RPMI7951 (cell line): ENCODE data around the gene APMAP. TPM values are rescaled to one million over a fixed set of nuclear protein-coding genes. Genes with fewer than 3 reads are reported as not detected.

Experiments used
- DNase-seq: peaks from one replicate; pipeline ENCODE4 v3.0.0-alpha.2; 2012; ENCODE audit warnings: low read depth
- total RNA-seq: library from RNA; depleted of rRNA; stranded (reverse); fragments of >200 nt; shearing (Covaris generic); gene quantifications from 2 replicates; pipeline ENCODE4 v1.2.3, GENCODE V29; 2014

The APMAP gene
- total RNA-seq, 1 experiment from 2014 or later, result 214 TPM

GRCh38 chr20:25024171-25024570 is 31.6 kb upstream of the APMAP start:
- no peak for DNase-seq

GRCh38 chr20:25023356-25023755 is 30.8 kb upstream of the APMAP start:
- no peak for DNase-seq

GRCh38 chr20:25022680-25023079 is 30.1 kb upstream of the APMAP start:
- no peak for DNase-seq

- no peak for DNase-seq
Observed at GRCh38 chr20:25021336-25021735, 28.8 kb upstream of the APMAP start.

DNA sequence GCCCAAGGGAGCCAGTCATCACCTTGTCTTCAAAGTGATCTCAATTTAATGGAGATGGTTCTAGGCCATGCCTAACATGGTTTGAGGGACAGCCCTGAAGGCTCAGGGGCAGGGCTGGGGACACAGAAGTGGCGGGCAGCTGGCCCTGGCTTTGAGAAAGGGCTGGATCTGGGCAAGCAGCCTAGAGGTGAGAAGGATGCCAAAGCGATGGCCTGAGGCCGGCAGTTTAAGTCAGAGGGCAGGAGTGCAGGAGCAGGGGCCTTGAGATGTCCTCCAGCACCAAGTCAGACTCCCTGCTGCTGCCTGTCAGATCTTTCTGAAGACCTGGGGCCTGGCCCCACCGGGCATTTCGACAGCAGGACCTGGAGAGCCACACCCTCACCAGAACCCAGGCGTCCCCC is 28.4 kb upstream of the APMAP start:
- DNase-seq, result no peak

- DNase-seq, result no peak
Observed at GRCh38 chr20:25020345-25020744, 27.8 kb upstream of the APMAP start.

DNA sequence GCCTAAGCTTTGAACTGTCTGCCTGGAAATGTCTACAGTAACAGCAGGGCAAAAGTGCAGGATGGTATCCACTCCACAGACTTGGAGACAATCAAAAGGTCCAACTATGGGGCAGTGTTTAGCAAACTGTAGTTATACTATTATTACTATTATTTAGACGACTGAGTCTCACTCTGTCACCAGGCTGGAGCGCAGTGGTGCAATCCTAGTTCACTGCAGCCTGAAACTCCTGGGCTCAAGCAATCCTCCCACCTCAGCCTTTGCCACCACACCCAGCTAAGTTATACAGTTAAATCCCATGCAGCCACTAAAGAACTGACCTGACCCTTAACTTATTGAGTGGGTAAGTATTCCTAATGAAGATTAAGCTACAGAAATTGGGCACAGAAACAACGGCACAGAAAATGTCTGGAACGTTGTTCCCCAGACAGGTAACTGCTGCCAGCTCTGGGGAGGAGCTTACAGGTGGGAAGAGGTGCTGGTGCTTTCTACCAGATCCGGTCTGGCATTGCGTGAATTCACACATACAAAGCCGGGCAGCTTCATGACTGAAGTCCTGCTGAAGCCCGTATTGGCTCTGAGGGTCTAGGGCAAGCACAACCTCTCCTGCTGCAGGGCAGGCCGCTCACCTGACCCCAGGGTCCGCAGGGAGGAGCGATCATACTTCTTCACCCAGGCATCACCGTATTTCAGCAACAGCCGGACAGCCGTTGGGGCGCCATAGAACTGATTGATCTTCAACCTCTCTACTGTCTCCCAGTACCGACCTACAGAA is 27.0 kb upstream of the APMAP start:
- DNase-seq, result no peak

DNA sequence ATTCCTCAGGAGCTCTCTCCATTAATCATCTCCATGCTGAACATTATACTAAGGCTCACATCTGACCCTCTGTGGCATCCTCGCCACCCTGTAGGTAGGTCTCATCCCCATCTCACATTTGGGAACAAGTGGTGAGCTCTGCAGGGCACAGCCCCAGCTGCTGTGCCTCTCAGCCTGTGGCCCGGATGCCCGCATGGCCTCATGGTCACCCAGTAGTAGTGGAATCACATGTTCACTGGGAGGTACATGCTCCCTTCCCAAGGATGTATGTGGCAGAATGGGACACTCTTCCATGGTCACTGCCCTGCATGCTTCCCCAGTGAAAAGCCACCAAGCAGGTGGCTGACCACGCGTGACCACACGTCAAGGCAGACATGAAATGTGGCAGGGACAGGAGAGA is 26.3 kb upstream of the APMAP start:
- DNase-seq, result no peak

- no peak for DNase-seq
Observed at GRCh38 chr20:25018425-25018824, 25.9 kb upstream of the APMAP start.

- DNase-seq, result no peak
Observed at GRCh38 chr20:25017257-25017803, 24.8 kb upstream of the APMAP start.

DNA sequence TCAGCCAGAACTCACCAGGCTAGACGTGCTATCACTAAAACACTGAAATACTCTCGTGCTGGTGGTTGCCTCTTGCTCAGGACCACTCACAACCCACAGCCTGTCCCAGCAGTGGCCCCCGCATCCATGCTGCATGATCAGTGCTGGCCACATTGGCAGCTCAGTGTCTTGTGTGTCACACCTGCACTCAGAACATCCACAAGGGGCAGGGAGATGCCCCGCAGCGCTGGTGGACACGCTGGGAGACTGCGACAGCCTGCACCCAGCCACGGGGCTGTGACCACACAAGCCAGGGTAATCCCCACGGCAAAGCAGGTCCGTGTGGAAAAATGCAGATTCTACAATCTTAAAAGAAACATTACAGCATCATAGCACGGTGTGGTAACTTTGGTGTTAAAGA is 23.9 kb upstream of the APMAP start:
- DNase-seq, result no peak

GRCh38 chr20:25015986-25016385 is 23.4 kb upstream of the APMAP start:
- DNase-seq, result no peak

- DNase-seq, result no peak
Observed at GRCh38 chr20:25014816-25015215, 22.3 kb upstream of the APMAP start.

GRCh38 chr20:25013478-25014380 is 21.2 kb upstream of the APMAP start:
- no peak for DNase-seq

DNA sequence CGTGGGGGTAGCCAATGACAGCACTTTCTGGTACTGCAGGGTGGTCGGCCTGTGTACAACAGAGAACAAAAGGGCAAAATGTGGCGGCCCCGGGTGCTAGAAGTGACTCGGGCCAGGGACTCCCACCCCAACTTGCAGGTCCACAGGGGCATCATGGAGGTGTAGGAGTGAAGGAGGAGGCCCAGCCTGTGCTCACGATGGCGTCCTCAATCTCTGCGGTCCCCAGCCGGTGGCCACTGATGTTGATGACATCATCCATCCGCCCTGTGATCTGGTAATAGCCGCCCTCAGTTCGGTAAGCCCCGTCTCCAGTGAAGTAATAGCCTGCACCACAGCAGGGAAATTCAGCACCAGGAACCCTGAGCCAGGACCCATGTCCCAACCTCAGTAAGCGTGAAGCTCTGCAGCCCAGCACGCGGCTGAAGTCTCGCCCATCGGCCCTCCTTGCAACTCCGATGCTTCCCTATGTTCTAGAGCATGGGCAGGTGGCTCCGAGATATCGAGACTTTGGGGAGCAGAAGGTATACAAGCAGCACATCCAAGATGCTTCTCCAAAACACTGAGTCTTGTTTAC is 20.2 kb upstream of the APMAP start:
- DNase-seq, result no peak

- no peak for DNase-seq
Observed at GRCh38 chr20:25011831-25012241, 19.3 kb upstream of the APMAP start.

DNA sequence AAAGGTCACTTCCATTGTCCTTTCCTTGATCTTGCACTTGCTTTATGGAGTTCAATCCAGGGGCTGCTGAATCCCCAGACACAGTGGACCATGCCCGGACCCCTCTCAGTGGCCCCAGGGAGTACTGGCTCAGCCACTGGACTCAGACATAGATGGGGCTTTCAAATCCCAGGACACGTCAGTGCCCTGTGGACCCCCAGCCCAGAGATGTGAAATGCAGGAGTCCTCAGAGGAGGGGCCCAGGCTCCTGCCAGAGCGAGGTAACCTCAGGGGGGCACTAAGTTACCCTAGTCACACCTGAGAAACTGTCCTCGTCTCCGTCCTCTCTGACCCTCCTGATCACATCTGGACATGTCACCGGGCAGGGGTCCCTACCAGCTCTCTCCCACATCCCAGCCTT is 18.7 kb upstream of the APMAP start:
- DNase-seq, result no peak

GRCh38 chr20:25009218-25010145 is 16.9 kb upstream of the APMAP start:
- peak; percentile 29 for DNase-seq

GRCh38 chr20:25008388-25009217 is 16.1 kb upstream of the APMAP start:
- no peak for DNase-seq
